Testis (tissue), 2 donors: ENCODE results near the gene EGR1.

Experiments
- POLR2A ChIP-seq: fragments of 450-650 bp; IDR thresholded peaks from one replicate; pipeline ENCODE4 v1.6.1; 2017; ENCODE audit warnings: antibody characterized with exemption, mild to moderate bottlenecking, moderate library complexity
- TF ChIP-seq, protein P1 (sequence below), 3 experiments: fragments of 450-650 bp in 2 of 3; fragments of 200-600 bp in 1 of 3; sonication (generic) in 1 of 3; IDR thresholded peaks; one replicate each; pipeline ENCODE4 v1.5.1; 2016 to 2019; ENCODE audit warnings: antibody characterized with exemption in 3 of 3, mild to moderate bottlenecking in 2 of 3, moderate library complexity in 1 of 3

DNA sequence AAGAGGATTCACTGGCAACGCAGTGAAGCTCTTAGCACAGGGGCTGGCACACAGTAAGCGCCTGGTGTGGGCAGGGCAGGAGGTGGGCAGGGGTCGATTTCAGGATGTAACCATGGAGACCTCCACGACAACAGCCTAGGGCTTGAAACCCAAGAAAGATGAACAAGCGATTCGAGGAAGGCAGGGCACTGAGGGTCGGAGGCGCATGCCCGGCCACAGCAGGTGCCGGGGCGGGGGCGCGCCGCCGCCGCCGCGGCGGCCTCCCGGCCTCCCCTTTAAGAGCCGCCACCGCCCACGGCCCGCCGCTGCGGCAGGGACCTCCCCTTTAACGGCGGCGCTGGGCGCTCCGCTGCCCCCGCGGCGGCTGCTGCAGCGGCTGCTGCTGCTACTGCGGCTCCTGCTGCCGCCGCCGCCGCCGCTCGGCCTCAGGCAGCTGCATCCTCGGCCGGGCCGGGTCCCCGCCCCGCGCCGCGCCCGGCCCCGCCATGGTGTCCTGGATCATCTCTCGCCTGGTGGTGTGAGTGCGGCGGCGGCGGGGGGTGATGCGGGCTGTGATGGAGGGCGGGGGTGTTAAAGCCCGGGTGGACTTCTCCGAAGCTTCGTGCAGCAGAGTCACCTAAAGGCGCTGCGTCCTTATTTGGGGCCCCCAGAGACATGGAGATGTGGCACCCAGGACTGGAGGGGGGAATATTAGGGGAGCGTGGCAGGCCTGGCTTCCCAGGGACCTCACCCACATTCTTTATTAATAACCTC is 26.4 kb upstream of the EGR1 start, which contains the start of gene REEP2:
- TF ChIP-seq, protein P1, sequence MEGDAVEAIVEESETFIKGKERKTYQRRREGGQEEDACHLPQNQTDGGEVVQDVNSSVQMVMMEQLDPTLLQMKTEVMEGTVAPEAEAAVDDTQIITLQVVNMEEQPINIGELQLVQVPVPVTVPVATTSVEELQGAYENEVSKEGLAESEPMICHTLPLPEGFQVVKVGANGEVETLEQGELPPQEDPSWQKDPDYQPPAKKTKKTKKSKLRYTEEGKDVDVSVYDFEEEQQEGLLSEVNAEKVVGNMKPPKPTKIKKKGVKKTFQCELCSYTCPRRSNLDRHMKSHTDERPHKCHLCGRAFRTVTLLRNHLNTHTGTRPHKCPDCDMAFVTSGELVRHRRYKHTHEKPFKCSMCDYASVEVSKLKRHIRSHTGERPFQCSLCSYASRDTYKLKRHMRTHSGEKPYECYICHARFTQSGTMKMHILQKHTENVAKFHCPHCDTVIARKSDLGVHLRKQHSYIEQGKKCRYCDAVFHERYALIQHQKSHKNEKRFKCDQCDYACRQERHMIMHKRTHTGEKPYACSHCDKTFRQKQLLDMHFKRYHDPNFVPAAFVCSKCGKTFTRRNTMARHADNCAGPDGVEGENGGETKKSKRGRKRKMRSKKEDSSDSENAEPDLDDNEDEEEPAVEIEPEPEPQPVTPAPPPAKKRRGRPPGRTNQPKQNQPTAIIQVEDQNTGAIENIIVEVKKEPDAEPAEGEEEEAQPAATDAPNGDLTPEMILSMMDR (IDR thresholded peaks at IDR 0.05): no peak
- no peak for TF ChIP-seq POLR2A
